Spleen (tissue), 11 donors: ENCODE data around the gene PRKCA. TPM values are rescaled to one million over a fixed set of nuclear protein-coding genes. Genes with fewer than 3 reads are reported as not detected.

Experiments
- DNase-seq: peaks from one replicate; pipeline ENCODE4 v3.0.0-alpha.2; 2020
- H3K27ac ChIP-seq, 8 donors: fragments of 200-600 bp; sonication (generic) in 7 of 8; 1 replicate in 4 of 8; 2 replicates in 4 of 8; pipeline versions ENCODE4 v1.5.0 to v1.8.0; 2016 to 2021; ENCODE audit warnings: inconsistent platforms in 4 of 8, mild to moderate bottlenecking in 4 of 8, moderate library complexity in 1 of 8
- H3K27me3 ChIP-seq, 7 donors: fragments of 200-600 bp; sonication (generic) in 6 of 7; replicated peaks in 1 of 7; 1 replicate in 4 of 7; 2 replicates in 3 of 7; pipeline versions ENCODE4 v1.5.0 to v1.8.0; 2016 to 2021; ENCODE audit warnings: inconsistent platforms in 3 of 7, mild to moderate bottlenecking in 1 of 7
- H3K36me3 ChIP-seq, 6 donors: fragments of 200-600 bp; sonication (generic) in 5 of 6; 1 replicate in 4 of 6; 2 replicates in 2 of 6; pipeline versions ENCODE4 v1.5.0 to v1.8.0; 2016 to 2021; ENCODE audit warnings: inconsistent platforms in 2 of 6
- H3K4me1 ChIP-seq, 6 donors: fragments of 200-600 bp; sonication (generic) in 5 of 6; 1 replicate in 3 of 6; 2 replicates in 3 of 6; pipeline versions ENCODE4 v1.5.0 to v1.8.0; 2016 to 2021; ENCODE audit warnings: inconsistent platforms in 3 of 6
- H3K4me3 ChIP-seq, 8 donors: fragments of 200-600 bp; sonication (generic) in 7 of 8; 1 replicate in 4 of 8; 2 replicates in 4 of 8; pipeline versions ENCODE4 v1.5.0 to v1.8.0; 2016 to 2021; ENCODE audit warnings: inconsistent platforms in 4 of 8, mild to moderate bottlenecking in 4 of 8, moderate library complexity in 2 of 8
- H3K9me3 ChIP-seq, 8 donors: fragments of 200-600 bp; sonication (generic) in 7 of 8; 1 replicate in 4 of 8; 2 replicates in 4 of 8; pipeline versions ENCODE4 v1.5.0 to v1.8.0; 2016 to 2021; ENCODE audit warnings: inconsistent platforms in 4 of 8
- CTCF ChIP-seq, 11 experiments: fragments of 200-600 bp in 7 of 11; fragments of 450-650 bp in 4 of 11; sonication (generic) in 4 of 11; IDR thresholded peaks in 8 of 11; conservative IDR thresholded peaks in 3 of 11; 1 replicate in 7 of 11; 2 replicates in 4 of 11; pipeline versions ENCODE4 v1.4.0 to v1.8.0; 2016 to 2021; ENCODE audit warnings: antibody characterized with exemption in 11 of 11, inconsistent platforms in 4 of 11, mild to moderate bottlenecking in 1 of 11
- POLR2A ChIP-seq, 3 donors: fragments of 450-650 bp; IDR thresholded peaks; one replicate each; pipeline ENCODE4 v1.5.1; 2017; ENCODE audit warnings: antibody characterized with exemption in 3 of 3, mild to moderate bottlenecking in 1 of 3
- POLR2AphosphoS5 ChIP-seq, 3 donors: sonication (generic); formaldehyde crosslinking; IDR thresholded peaks; one replicate each; pipeline ENCODE4 v1.5.1; 2017; ENCODE audit warnings: antibody characterized with exemption in 3 of 3
- WGBS, 5 donors: extraction: QIAGEN DNeasy Blood & Tissue Kit in 3 of 5; methylation state at CpG; one replicate each; pipeline versions ENCODE4 v1.1.5 to v1.1.7; 2013 to 2018; 5-methylcytosine and 5-hydroxymethylcytosine counted together
- intact Hi-C: fragments of 100-400 bp; cut with DNase I; formaldehyde crosslinking; loops from one replicate; pipeline ENCODE4 v1.15.0; 2023; ENCODE audit warnings: low total_unique reads
- polyA plus RNA-seq, 3 donors: library from polyadenylated mRNA; stranded (reverse); fragments of 200-250 nt; gene quantifications; one replicate each; pipeline ENCODE4 v1.2.1, GENCODE V29; 2013
- total RNA-seq, 7 donors: library from RNA; depleted of rRNA in 3 of 7; stranded (reverse); fragments of >200 nt in 3 of 7; fragmentation: NEBNext Ultra II Directional in 4 of 7; extraction: Animal tissue kit (Norgen Biotek cat#: 25700) in 4 of 7; gene quantifications; one replicate each; pipeline versions ENCODE4 v1.1.0 to v1.2.1, GENCODE V29; 2016 to 2021
- donor health status: healthy with polysubstance abuse.
- donor health status: DM: no; HTN: no; CAD: no; lungs with moderate emphysema.
- donor health status: DM: no; HTN: no; CAD: no.
- donor health status: Bipolar disorder and iron deficiency.
- donor health status: healthy.
- donor health status: DM: no; HTN: no; CAD: no.
- donor health status: DM: yes; HTN: yes; CAD: no.

PRKCA gene
- total and polyA plus RNA-seq, 10 donors = 1.7 to 59.7 (median 31.2) TPM

- Histone ChIP-seq H3K27ac (no peak overlapping the region), H3K4me1 (peaks cover 0 to 13% (median 4%) of the 10 kb centered on the region in 6 donors), H3K36me3 (no peaks in the 10 kb centered on the region), H3K27me3 (no peaks in the 10 kb centered on the region), H3K4me3 (no peak overlapping the region), H3K9me3 (peaks cover 0 to 4% (median 0%) of the 10 kb centered on the region in 8 donors)
- intact Hi-C loops = no loop called here
- DNase-seq = no peak
- TF ChIP-seq CTCF (IDR thresholded peaks at IDR 0.05 in 8 of 11, conservative IDR thresholded peaks at IDR 0.05 in 3 of 11) (no peak), POLR2A (IDR thresholded peaks at IDR 0.05) (no peak), POLR2AphosphoS5 (IDR thresholded peaks at IDR 0.05) (no peak)
Measured at GRCh38 chr17:66562119-66562518, 259.7 kb downstream of the PRKCA start.

- Histone ChIP-seq H3K27ac (peak overlapping the region in 1 of 8 donors; percentile 18), H3K36me3 (no peaks in the 10 kb centered on the region), H3K4me1 (peaks cover 0 to 20% (median 5%) of the 10 kb centered on the region in 6 donors), H3K4me3 (no peak overlapping the region), H3K27me3 (no peaks in the 10 kb centered on the region), H3K9me3 (peaks cover 0 to 10% (median 0%) of the 10 kb centered on the region in 8 donors)
- no peak for TF ChIP-seq CTCF (IDR thresholded peaks at IDR 0.05 in 8 of 11, conservative IDR thresholded peaks at IDR 0.05 in 3 of 11)
- TF ChIP-seq POLR2AphosphoS5 (IDR thresholded peaks at IDR 0.05) = no peak
- no peak for TF ChIP-seq POLR2A (IDR thresholded peaks at IDR 0.05)
- no peak for DNase-seq
- intact Hi-C loops = loop anchor here (5.0 kb wide), 1 partner anchor 308 kb away; no protein-coding TSS in a partner anchor
- WGBS, 5 donors = 75 to 92% (median 82%) methylated on average over 4 of the region's 4 CpGs
Measured at GRCh38 chr17:66564992-66565465, 262.6 kb downstream of the PRKCA start.

- Histone ChIP-seq H3K27me3 (no peaks in the 10 kb centered on the region), H3K4me3 (no peak overlapping the region), H3K4me1 (peaks cover 0 to 20% (median 5%) of the 10 kb centered on the region in 6 donors), H3K36me3 (no peaks in the 10 kb centered on the region), H3K9me3 (peaks cover 0 to 6% (median 0%) of the 10 kb centered on the region in 8 donors), H3K27ac (no peak overlapping the region)
- DNase-seq = peak; percentile 90
- intact Hi-C loops = loop anchor here (5.0 kb wide), 1 partner anchor 310 kb away; no protein-coding TSS in a partner anchor
- WGBS, 5 donors = 51 to 62% (median 52%) methylated on average over 15 of the region's 15 CpGs
- peak in 1 of 3 donors; percentile 34 for TF ChIP-seq POLR2AphosphoS5 (IDR thresholded peaks at IDR 0.05)
- TF ChIP-seq POLR2A (IDR thresholded peaks at IDR 0.05) = no peak
- peak; percentile 54 to 92 (median 82) for TF ChIP-seq CTCF (IDR thresholded peaks at IDR 0.05 in 8 of 11, conservative IDR thresholded peaks at IDR 0.05 in 3 of 11)
Measured at GRCh38 chr17:66567234-66568170, 265.1 kb downstream of the PRKCA start.

- intact Hi-C loops = loop anchor here (5.0 kb wide), 1 partner anchor 312 kb away; no protein-coding TSS in a partner anchor
- TF ChIP-seq POLR2AphosphoS5 (IDR thresholded peaks at IDR 0.05) = no peak
- TF ChIP-seq CTCF (IDR thresholded peaks at IDR 0.05 in 8 of 11, conservative IDR thresholded peaks at IDR 0.05 in 3 of 11) = no peak
- no peak for TF ChIP-seq POLR2A (IDR thresholded peaks at IDR 0.05)
- Histone ChIP-seq H3K4me3 (no peak overlapping the region), H3K4me1 (peaks cover 0 to 20% (median 5%) of the 10 kb centered on the region in 6 donors), H3K36me3 (no peaks in the 10 kb centered on the region), H3K27ac (no peak overlapping the region), H3K27me3 (no peaks in the 10 kb centered on the region), H3K9me3 (peaks cover 0 to 6% (median 0%) of the 10 kb centered on the region in 8 donors)
- no peak for DNase-seq
- WGBS, 5 donors = 75 to 91% (median 85%) methylated on average over 2 of the region's 2 CpGs
Measured at GRCh38 chr17:66569572-66569971, 267.2 kb downstream of the PRKCA start.
